GM23338 (cell line): Measurements from ENCODE around the gene SORCS3. TPM values are rescaled to one million over a fixed set of nuclear protein-coding genes. Genes with fewer than 3 reads are reported as not detected.

Experiments used
- ATAC-seq: fragments of 200-7000 bp; cut with Tn5 transposase; 3 replicates; pipeline ENCODE4 v1.9.1; 2020
- DNase-seq: peaks from one replicate; pipeline ENCODE4 v3.0.0-alpha.2; 2015; ENCODE audit warnings: low spot score
- H2AFZ ChIP-seq: fragments of 200-600 bp; sonication (generic); 2 replicates; pipeline ENCODE4 v1.8.0; 2016; ENCODE audit warnings: antibody characterized with exemption, mild to moderate bottlenecking, moderate library complexity
- H3F3A ChIP-seq: fragments of 200-600 bp; sonication (generic); replicated peaks from 2 replicates; pipeline ENCODE4 v1.8.0; 2017; ENCODE audit warnings: antibody characterized with exemption, mixed run types, low read depth
- H3K27ac ChIP-seq: fragments of 200-600 bp; sonication (generic); 2 replicates; pipeline ENCODE4 v1.6.1; 2016; ENCODE audit warnings: low read depth
- H3K27me3 ChIP-seq: fragments of 200-600 bp; sonication (generic); 2 replicates; pipeline ENCODE4 v1.8.0; 2016; ENCODE audit warnings: mild to moderate bottlenecking, mixed run types, moderate library complexity; ENCODE audit not compliant: insufficient read depth
- H3K36me3 ChIP-seq: fragments of 200-600 bp; sonication (generic); 2 replicates; pipeline ENCODE4 v1.8.0; 2016; ENCODE audit warnings: mild to moderate bottlenecking; ENCODE audit not compliant: insufficient read depth
- H3K4me1 ChIP-seq: fragments of 200-600 bp; sonication (generic); 2 replicates; pipeline ENCODE4 v1.8.0; 2016; ENCODE audit warnings: mild to moderate bottlenecking, moderate library complexity; ENCODE audit not compliant: insufficient read depth
- H3K4me2 ChIP-seq: fragments of 200-600 bp; sonication (generic); 2 replicates; pipeline ENCODE4 v1.7.1; 2017; ENCODE audit warnings: mixed run types
- H3K4me3 ChIP-seq: fragments of 200-600 bp; sonication (generic); 2 replicates; pipeline ENCODE4 v1.6.1; 2016; ENCODE audit warnings: mixed run types
- H3K79me2 ChIP-seq: fragments of 200-600 bp; sonication (generic); replicated peaks from 2 replicates; pipeline ENCODE4 v1.8.0; 2017; ENCODE audit warnings: mild to moderate bottlenecking; ENCODE audit not compliant: insufficient read depth
- H3K9me2 ChIP-seq: fragments of 200-600 bp; sonication (generic); 2 replicates; pipeline ENCODE4 v1.8.0; 2017; ENCODE audit not compliant: insufficient read depth
- H4K20me1 ChIP-seq: fragments of 200-600 bp; sonication (generic); replicated peaks from 2 replicates; pipeline ENCODE4 v1.8.0; 2017; ENCODE audit warnings: mild to moderate bottlenecking; ENCODE audit not compliant: insufficient read depth
- H3K27ac Mint-ChIP-seq: 2 replicates; pipeline ENCODE4 v1.8.0; 2020; ENCODE audit warnings: inconsistent platforms, mild to moderate bottlenecking, moderate library complexity, mixed read lengths
- H3K27me3 Mint-ChIP-seq: 3 replicates; pipeline ENCODE4 v1.8.0; 2022; ENCODE audit warnings: low read depth, mild to moderate bottlenecking, moderate library complexity, mixed read lengths, inconsistent platforms; ENCODE audit not compliant: insufficient read depth, poor library complexity
- H3K36me3 Mint-ChIP-seq: 3 replicates; pipeline ENCODE4 v1.8.0; 2021; ENCODE audit warnings: low read depth, mild to moderate bottlenecking, inconsistent platforms, moderate library complexity, mixed read lengths
- H3K4me1 Mint-ChIP-seq: 3 replicates; pipeline ENCODE4 v1.8.0; 2020; ENCODE audit warnings: mild to moderate bottlenecking, inconsistent platforms, mixed read lengths
- H3K4me3 Mint-ChIP-seq: 3 replicates; pipeline ENCODE4 v1.8.0; 2021; ENCODE audit warnings: moderate library complexity, mild to moderate bottlenecking, inconsistent platforms, mixed read lengths
- H3K9me3 Mint-ChIP-seq: 3 replicates; pipeline ENCODE4 v1.8.0; 2020; ENCODE audit warnings: moderate library complexity, mild to moderate bottlenecking, inconsistent platforms, mixed read lengths
- CREB1 ChIP-seq: fragments of 250-450 bp; sonication (Bioruptor Pico); IDR thresholded peaks from 2 replicates; pipeline ENCODE4 v1.5.0; 2020; ENCODE audit warnings: low read depth, mild to moderate bottlenecking, moderate library complexity
- EZH2 ChIP-seq: fragments of 200-600 bp; sonication (generic); IDR thresholded peaks from one replicate; pipeline ENCODE4 v1.8.0; 2017; ENCODE audit warnings: antibody characterized with exemption, mild to moderate bottlenecking, low read depth; ENCODE audit not compliant: unreplicated experiment
- EZH2phosphoT487 ChIP-seq: fragments of 200-600 bp; sonication (generic); IDR thresholded peaks from one replicate; pipeline ENCODE4 v1.8.1; 2018; ENCODE audit warnings: antibody characterized with exemption; ENCODE audit not compliant: unreplicated experiment
- JUNB ChIP-seq: IDR thresholded peaks from one replicate; pipeline ENCODE4 v1.6.1; 2016; ENCODE audit warnings: antibody characterized with exemption; ENCODE audit not compliant: unreplicated experiment
- NANOG ChIP-seq: IDR thresholded peaks from 2 replicates; pipeline ENCODE4 v1.6.1; 2016; ENCODE audit warnings: antibody characterized with exemption, borderline replicate concordance
- POLR2AphosphoS5 ChIP-seq: IDR thresholded peaks from 2 replicates; pipeline ENCODE4 v1.6.1; 2016; ENCODE audit warnings: antibody characterized with exemption, low read depth
- STAT1 ChIP-seq: IDR thresholded peaks from one replicate; pipeline ENCODE4 v1.6.1; 2016; ENCODE audit warnings: antibody characterized with exemption; ENCODE audit not compliant: unreplicated experiment
- ZNF114 ChIP-seq: fragments of 250-450 bp; sonication (Bioruptor Pico); IDR thresholded peaks from 2 replicates; pipeline ENCODE4 v1.5.0; 2020; ENCODE audit warnings: mild to moderate bottlenecking, moderate library complexity
- ZNF331 ChIP-seq: fragments of 250-450 bp; sonication (Bioruptor Pico); IDR thresholded peaks from 2 replicates; pipeline ENCODE4 v1.5.0; 2020; ENCODE audit warnings: low read depth, mild to moderate bottlenecking, moderate library complexity
- polyA plus RNA-seq: library from polyadenylated mRNA; unstranded; fragments of >200 nt; fragmentation: Nextera tagmentation; extraction: Ambion mirVana; gene quantifications from 2 replicates; pipeline ENCODE4 v1.2.1, GENCODE V29; 2016
- total RNA-seq: library from RNA; depleted of rRNA; stranded (reverse); fragments of >200 nt; shearing (Covaris generic); gene quantifications from 2 replicates; pipeline ENCODE4 v1.2.3, GENCODE V29; 2014
- TF ChIP-seq, protein P1 (sequence below): fragments of 250-450 bp; sonication (Bioruptor Pico); IDR thresholded peaks from 2 replicates; pipeline ENCODE4 v1.5.0; 2020; ENCODE audit warnings: mild to moderate bottlenecking, moderate library complexity
- TF ChIP-seq, protein P2 (sequence below), 2 experiments: fragments of 200-600 bp in 1 of 2; sonication (generic) in 1 of 2; conservative IDR thresholded peaks; 2 replicates each; pipeline versions ENCODE4 v1.5.1 to v1.6.1; 2016 to 2017; ENCODE audit warnings: antibody characterized with exemption in 2 of 2, low read depth in 2 of 2, mild to moderate bottlenecking in 2 of 2, moderate library complexity in 1 of 2
- TF ChIP-seq, protein P3 (sequence below): IDR thresholded peaks from one replicate; pipeline ENCODE4 v1.6.1; 2018; ENCODE audit warnings: antibody characterized with exemption; ENCODE audit not compliant: unreplicated experiment
- TF ChIP-seq, protein P4 (sequence below): IDR thresholded peaks from 2 replicates; pipeline ENCODE4 v1.6.1; 2016; ENCODE audit warnings: antibody characterized with exemption

SORCS3 gene
- total and polyA plus RNA-seq, 2 experiments from 2014 or later = 0.37 to 1.4 TPM

DNA sequence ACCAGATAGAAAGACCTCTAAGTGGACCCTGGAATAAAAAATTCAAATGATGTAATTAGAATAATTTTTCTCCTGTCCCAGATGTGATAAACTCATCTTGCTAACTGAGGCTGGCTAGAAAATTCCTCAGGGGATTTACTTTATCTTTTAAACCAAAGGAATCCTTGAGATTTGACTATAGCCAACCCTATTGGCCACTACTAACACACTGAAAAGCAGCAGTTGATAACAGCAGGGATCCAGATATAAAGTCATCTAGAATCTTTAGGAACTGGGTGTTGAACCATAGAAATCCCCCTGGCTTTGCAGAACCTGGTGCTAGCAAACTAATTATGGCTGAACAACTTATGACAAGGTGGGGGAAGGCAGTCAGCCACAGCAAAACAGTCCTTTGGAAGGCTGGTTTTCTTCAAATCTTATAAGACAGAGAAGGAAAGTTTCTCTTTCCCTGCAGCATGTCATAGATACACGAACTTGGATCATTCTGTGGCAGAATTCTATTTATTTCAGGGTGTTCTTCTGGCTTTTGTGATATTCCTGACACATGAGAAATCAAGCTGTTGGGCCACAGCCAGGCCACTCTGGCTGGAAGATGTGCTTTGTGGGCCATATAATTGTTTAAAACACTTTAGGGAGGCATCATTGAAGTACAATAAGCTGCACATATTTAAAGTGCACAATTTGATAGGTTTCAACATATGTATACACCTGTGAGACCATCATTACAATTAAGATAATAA lies 643.6 kb downstream of the SORCS3 start:
- 0 out of 2 replicates have a peak, but pooled peaks cover 5% of the 10 kb centered on the region for H3K9me2 ChIP-seq
- no peaks in the 10 kb centered on the region for H3K36me3 ChIP-seq
- no peaks in the 10 kb centered on the region for H3F3A ChIP-seq
- no peak for ATAC-seq
- H3K4me3 Mint-ChIP-seq = no peak overlapping the region
- TF ChIP-seq CREB1 (CRISPR knock-in tag) = no peak
- TF ChIP-seq, protein P1, sequence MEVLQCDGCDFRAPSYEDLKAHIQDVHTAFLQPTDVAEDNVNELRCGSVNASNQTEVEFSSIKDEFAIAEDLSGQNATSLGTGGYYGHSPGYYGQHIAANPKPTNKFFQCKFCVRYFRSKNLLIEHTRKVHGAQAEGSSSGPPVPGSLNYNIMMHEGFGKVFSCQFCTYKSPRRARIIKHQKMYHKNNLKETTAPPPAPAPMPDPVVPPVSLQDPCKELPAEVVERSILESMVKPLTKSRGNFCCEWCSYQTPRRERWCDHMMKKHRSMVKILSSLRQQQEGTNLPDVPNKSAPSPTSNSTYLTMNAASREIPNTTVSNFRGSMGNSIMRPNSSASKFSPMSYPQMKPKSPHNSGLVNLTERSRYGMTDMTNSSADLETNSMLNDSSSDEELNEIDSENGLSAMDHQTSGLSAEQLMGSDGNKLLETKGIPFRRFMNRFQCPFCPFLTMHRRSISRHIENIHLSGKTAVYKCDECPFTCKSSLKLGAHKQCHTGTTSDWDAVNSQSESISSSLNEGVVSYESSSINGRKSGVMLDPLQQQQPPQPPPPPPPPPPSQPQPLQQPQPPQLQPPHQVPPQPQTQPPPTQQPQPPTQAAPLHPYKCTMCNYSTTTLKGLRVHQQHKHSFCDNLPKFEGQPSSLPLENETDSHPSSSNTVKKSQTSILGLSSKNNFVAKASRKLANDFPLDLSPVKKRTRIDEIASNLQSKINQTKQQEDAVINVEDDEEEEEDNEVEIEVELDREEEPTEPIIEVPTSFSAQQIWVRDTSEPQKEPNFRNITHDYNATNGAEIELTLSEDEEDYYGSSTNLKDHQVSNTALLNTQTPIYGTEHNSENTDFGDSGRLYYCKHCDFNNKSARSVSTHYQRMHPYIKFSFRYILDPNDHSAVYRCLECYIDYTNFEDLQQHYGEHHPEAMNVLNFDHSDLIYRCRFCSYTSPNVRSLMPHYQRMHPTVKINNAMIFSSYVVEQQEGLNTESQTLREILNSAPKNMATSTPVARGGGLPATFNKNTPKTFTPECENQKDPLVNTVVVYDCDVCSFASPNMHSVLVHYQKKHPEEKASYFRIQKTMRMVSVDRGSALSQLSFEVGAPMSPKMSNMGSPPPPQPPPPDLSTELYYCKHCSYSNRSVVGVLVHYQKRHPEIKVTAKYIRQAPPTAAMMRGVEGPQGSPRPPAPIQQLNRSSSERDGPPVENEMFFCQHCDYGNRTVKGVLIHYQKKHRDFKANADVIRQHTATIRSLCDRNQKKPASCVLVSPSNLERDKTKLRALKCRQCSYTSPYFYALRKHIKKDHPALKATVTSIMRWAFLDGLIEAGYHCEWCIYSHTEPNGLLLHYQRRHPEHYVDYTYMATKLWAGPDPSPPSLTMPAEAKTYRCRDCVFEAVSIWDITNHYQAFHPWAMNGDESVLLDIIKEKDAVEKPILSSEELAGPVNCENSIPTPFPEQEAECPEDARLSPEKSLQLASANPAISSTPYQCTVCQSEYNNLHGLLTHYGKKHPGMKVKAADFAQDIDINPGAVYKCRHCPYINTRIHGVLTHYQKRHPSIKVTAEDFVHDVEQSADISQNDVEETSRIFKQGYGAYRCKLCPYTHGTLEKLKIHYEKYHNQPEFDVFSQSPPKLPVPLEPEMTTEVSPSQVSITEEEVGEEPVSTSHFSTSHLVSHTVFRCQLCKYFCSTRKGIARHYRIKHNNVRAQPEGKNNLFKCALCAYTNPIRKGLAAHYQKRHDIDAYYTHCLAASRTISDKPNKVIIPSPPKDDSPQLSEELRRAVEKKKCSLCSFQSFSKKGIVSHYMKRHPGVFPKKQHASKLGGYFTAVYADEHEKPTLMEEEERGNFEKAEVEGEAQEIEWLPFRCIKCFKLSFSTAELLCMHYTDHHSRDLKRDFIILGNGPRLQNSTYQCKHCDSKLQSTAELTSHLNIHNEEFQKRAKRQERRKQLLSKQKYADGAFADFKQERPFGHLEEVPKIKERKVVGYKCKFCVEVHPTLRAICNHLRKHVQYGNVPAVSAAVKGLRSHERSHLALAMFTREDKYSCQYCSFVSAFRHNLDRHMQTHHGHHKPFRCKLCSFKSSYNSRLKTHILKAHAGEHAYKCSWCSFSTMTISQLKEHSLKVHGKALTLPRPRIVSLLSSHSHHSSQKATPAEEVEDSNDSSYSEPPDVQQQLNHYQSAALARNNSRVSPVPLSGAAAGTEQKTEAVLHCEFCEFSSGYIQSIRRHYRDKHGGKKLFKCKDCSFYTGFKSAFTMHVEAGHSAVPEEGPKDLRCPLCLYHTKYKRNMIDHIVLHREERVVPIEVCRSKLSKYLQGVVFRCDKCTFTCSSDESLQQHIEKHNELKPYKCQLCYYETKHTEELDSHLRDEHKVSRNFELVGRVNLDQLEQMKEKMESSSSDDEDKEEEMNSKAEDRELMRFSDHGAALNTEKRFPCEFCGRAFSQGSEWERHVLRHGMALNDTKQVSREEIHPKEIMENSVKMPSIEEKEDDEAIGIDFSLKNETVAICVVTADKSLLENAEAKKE (CRISPR knock-in tag) = no peak
- TF ChIP-seq ZNF114 = no peak
- TF ChIP-seq EZH2phosphoT487 = no peak
- TF ChIP-seq, protein P2, sequence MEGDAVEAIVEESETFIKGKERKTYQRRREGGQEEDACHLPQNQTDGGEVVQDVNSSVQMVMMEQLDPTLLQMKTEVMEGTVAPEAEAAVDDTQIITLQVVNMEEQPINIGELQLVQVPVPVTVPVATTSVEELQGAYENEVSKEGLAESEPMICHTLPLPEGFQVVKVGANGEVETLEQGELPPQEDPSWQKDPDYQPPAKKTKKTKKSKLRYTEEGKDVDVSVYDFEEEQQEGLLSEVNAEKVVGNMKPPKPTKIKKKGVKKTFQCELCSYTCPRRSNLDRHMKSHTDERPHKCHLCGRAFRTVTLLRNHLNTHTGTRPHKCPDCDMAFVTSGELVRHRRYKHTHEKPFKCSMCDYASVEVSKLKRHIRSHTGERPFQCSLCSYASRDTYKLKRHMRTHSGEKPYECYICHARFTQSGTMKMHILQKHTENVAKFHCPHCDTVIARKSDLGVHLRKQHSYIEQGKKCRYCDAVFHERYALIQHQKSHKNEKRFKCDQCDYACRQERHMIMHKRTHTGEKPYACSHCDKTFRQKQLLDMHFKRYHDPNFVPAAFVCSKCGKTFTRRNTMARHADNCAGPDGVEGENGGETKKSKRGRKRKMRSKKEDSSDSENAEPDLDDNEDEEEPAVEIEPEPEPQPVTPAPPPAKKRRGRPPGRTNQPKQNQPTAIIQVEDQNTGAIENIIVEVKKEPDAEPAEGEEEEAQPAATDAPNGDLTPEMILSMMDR (conservative IDR thresholded peaks at IDR 0.05; ENCODE audit: low read depth in 2 of 2) = no peak
- no peak for TF ChIP-seq EZH2
- TF ChIP-seq STAT1 = no peak
- no peak for TF ChIP-seq ZNF331 (CRISPR knock-in tag)
- TF ChIP-seq JUNB = no peak
- TF ChIP-seq POLR2AphosphoS5 = no peak
- TF ChIP-seq, protein P3, sequence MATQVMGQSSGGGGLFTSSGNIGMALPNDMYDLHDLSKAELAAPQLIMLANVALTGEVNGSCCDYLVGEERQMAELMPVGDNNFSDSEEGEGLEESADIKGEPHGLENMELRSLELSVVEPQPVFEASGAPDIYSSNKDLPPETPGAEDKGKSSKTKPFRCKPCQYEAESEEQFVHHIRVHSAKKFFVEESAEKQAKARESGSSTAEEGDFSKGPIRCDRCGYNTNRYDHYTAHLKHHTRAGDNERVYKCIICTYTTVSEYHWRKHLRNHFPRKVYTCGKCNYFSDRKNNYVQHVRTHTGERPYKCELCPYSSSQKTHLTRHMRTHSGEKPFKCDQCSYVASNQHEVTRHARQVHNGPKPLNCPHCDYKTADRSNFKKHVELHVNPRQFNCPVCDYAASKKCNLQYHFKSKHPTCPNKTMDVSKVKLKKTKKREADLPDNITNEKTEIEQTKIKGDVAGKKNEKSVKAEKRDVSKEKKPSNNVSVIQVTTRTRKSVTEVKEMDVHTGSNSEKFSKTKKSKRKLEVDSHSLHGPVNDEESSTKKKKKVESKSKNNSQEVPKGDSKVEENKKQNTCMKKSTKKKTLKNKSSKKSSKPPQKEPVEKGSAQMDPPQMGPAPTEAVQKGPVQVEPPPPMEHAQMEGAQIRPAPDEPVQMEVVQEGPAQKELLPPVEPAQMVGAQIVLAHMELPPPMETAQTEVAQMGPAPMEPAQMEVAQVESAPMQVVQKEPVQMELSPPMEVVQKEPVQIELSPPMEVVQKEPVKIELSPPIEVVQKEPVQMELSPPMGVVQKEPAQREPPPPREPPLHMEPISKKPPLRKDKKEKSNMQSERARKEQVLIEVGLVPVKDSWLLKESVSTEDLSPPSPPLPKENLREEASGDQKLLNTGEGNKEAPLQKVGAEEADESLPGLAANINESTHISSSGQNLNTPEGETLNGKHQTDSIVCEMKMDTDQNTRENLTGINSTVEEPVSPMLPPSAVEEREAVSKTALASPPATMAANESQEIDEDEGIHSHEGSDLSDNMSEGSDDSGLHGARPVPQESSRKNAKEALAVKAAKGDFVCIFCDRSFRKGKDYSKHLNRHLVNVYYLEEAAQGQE = no peak
- TF ChIP-seq NANOG = no peak
- TF ChIP-seq, protein P4, sequence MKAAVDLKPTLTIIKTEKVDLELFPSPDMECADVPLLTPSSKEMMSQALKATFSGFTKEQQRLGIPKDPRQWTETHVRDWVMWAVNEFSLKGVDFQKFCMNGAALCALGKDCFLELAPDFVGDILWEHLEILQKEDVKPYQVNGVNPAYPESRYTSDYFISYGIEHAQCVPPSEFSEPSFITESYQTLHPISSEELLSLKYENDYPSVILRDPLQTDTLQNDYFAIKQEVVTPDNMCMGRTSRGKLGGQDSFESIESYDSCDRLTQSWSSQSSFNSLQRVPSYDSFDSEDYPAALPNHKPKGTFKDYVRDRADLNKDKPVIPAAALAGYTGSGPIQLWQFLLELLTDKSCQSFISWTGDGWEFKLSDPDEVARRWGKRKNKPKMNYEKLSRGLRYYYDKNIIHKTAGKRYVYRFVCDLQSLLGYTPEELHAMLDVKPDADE = no peak
- no peak overlapping the region for H3K4me2 ChIP-seq
- no peak overlapping the region for H3K4me3 ChIP-seq
- H3K36me3 Mint-ChIP-seq = no peaks in the 10 kb centered on the region
- no peaks in the 10 kb centered on the region for H3K9me3 Mint-ChIP-seq
- H3K4me1 ChIP-seq = no peaks in the 10 kb centered on the region
- H3K27me3 Mint-ChIP-seq = no peaks in the 10 kb centered on the region
- no peak for DNase-seq
- H3K27ac Mint-ChIP-seq = no peak overlapping the region
- H3K27ac ChIP-seq = no peak overlapping the region
- H4K20me1 ChIP-seq = no peaks in the 10 kb centered on the region
- no peak overlapping the region for H2AFZ ChIP-seq
- H3K4me1 Mint-ChIP-seq = no peaks in the 10 kb centered on the region
- H3K27me3 ChIP-seq = no peaks in the 10 kb centered on the region
- H3K79me2 ChIP-seq = no peaks in the 10 kb centered on the region
